Fibroblast of skin of right quadriceps (primary cell): Measurements from ENCODE around the gene DAAM2.

ENCODE experiments used
- DNase-seq: peaks from one replicate; pipeline ENCODE4 v3.0.0-alpha.2; 2013

DAAM2 gene

GRCh38 chr6:39791850-39792539, at the start of gene DAAM2:
Gene DAAM2 (plus strand): TSS chr6:39792376. CDS start chr6:39856303, 63,927 bp downstream.
- DNase-seq = peak; percentile 68

DNA sequence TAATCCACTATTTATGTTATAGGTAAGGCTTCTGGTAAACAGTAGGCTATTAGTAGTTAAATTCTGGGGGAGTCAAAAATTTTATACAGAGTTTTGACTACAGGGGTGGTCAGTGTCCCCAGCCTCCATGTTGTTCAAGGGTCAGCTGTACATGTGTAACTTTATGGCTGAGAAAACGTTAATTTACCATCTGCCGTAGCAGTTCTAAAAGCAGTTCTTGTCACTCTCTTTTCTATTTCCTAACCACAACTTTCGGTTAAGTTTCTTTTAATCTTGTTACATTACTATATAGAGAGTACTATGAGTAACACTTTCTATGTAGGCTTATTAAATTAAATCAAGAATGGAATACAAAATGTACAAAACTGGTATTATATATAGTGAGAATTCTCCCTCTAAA, 45.4 kb upstream of the DAAM2 start:
- DNase-seq = no peak

- no peak for DNase-seq
These were observed 39.1 kb upstream of the DAAM2 start for GRCh38 chr6:39752835-39753724.

DNA sequence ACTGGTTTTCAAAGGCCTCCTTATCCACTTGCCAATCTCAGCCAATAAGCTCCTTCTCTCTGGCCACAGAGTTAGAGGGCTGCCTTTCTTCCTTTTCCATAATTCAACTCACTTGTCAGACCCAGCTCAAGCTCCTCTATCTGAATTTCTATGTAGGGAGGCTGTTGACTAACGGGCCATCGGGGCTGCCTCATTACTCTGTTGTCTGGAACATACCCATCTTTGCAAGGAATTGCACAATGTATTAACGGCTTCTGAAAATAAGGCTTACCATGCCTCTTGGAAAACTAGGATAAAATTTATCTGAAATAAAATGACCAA, 38.5 kb upstream of the DAAM2 start:
- DNase-seq = no peak

DNA sequence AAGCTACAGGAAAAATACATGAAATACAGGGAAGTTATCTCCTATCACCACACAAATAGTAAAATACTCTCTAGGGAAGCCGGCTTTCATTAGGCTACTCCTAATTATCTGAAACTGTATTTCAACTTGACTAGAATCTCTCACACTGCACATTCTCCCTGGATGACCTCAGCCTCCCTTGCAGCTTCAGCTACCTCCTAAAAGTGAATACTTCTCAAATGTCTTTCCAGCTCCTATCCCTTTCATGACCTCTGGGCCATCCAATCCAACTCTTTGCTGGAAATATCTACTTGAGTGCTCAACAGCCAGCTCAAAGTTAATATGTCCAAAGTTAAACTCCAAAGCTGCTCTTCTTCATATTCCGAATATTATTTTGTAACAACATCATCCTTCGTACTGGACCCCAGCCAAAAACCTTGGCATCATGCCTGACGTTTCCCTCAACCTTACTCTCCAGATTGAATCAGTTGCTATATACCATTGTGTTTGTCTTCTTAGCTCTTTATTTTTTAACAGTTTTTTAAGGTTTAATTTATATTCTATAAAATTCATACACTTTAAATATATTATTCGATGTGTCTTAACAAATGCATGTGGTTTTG, 37.6 kb upstream of the DAAM2 start:
- no peak for DNase-seq

DNA sequence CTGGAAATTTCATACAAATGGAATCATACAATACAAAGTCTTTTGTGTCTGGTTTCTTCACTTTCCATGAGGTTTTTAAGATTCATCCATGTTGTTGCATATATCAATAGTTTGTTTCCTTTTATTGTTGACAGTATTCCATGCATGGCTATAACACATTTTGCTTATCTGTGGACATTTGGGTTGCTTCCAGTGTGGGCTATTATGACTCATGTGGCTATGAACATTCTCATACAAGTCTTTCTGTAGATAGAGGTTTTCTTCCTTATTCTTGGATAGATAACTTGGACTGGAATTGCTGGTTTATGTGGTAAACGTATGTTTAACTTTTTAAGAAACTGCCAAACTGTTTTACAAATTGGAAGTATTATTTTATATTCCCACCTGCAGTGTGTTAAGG, 36.9 kb upstream of the DAAM2 start:
- no peak for DNase-seq

- DNase-seq = no peak
These were observed 35.6 kb upstream of the DAAM2 start for GRCh38 chr6:39756582-39756981.

GRCh38 chr6:39758905-39759605, 33.1 kb upstream of the DAAM2 start:
- no peak for DNase-seq

GRCh38 chr6:39760226-39760952, 31.8 kb upstream of the DAAM2 start:
- no peak for DNase-seq

GRCh38 chr6:39765508-39766065, 26.6 kb upstream of the DAAM2 start:
- DNase-seq = no peak

DNA sequence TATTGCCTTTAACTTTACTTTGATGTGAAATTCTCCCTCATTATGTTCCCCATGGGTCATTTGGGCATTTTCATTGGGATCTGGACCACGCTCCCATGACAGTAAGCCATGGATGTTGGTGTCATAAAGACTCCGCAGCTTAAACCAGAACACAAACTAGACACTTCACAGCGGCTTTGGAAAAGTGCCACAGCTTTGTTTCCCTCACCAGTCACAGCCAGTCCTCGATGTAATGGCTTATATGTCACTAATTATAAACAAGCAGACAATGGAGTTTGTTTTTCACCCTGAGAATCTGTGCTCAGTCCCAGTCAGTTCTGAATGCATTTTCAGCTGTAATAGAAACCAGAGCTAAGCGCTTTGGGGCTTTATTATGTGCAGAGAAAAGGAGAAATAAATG, 23.2 kb upstream of the DAAM2 start:
- DNase-seq = no peak

DNA sequence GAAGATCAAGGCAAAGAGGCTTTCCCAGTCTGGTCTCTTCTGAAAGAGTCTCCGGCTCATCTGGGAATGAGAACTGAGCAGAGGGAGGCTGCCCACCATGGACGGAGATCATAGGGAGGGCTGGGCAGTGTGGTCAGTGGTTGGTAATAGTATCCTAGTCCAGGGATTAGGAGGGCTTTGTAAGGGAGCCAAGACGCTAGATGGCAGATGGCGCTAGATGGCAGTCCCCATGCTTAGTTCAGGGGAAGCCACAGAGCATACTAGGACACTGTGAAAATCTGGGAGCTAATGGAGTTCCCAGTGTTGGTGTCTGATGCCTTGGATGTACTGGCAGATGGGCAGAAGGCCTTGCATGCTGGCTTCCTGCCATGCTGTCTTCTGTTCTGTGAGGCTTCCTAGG, 21.7 kb upstream of the DAAM2 start:
- no peak for DNase-seq

- DNase-seq = peak; percentile 38
These were observed 19.5 kb upstream of the DAAM2 start for GRCh38 chr6:39772559-39773273.

- DNase-seq = no peak
These were observed 18.4 kb upstream of the DAAM2 start for GRCh38 chr6:39773782-39774181.

GRCh38 chr6:39776581-39776980, 15.6 kb upstream of the DAAM2 start:
- DNase-seq = no peak

GRCh38 chr6:39777218-39777617, 15.0 kb upstream of the DAAM2 start:
- DNase-seq = no peak

- DNase-seq = no peak
These were observed 14.5 kb upstream of the DAAM2 start for GRCh38 chr6:39777661-39778060.

GRCh38 chr6:39778581-39779255, 13.5 kb upstream of the DAAM2 start:
- no peak for DNase-seq

GRCh38 chr6:39785281-39785680, 6.9 kb upstream of the DAAM2 start:
- DNase-seq = no peak

DNA sequence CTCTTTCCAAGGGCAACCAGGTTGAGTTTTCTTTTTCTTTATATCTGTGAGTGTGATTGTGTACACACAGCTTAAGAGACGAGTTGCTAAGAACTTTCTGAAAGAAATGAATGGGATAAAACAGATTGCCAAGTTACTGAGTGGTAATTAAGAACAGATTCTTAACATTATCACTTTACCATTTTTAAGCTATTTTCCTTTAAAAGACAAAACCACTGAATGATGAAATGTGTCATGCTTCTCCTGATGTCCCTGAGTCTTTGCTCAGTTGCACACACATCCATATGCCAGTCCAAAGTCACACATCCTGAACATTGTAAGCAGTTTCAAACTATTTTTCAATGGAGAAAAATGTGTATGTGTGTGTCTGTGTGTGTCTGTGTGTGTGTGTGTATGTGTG, 5.5 kb upstream of the DAAM2 start:
- no peak for DNase-seq

GRCh38 chr6:39787322-39787721, 4.9 kb upstream of the DAAM2 start:
- no peak for DNase-seq
